HG03378 (cell line): ENCODE measurements around the gene EVI5.
A peak's percentile ranks its signal among the peaks of the same experiment; 100 is the strongest.

Experiments used
- ATAC-seq: cut with Tn5 transposase; IDR thresholded peaks from one replicate; pipeline ENCODE4 v1.9.1; 2021; ENCODE audit warnings: mild to moderate bottlenecking, moderate library complexity; ENCODE audit not compliant: unreplicated experiment

Gene EVI5

GRCh38 chr1:92486251-92487077 is 298.4 kb downstream of the EVI5 start, which contains the start of gene GFI1:
TSS of gene GFI1 (minus strand) at chr1:92486925. CDS start at chr1:92483487, 3,438 bp downstream.
- no peak for ATAC-seq

DNA sequence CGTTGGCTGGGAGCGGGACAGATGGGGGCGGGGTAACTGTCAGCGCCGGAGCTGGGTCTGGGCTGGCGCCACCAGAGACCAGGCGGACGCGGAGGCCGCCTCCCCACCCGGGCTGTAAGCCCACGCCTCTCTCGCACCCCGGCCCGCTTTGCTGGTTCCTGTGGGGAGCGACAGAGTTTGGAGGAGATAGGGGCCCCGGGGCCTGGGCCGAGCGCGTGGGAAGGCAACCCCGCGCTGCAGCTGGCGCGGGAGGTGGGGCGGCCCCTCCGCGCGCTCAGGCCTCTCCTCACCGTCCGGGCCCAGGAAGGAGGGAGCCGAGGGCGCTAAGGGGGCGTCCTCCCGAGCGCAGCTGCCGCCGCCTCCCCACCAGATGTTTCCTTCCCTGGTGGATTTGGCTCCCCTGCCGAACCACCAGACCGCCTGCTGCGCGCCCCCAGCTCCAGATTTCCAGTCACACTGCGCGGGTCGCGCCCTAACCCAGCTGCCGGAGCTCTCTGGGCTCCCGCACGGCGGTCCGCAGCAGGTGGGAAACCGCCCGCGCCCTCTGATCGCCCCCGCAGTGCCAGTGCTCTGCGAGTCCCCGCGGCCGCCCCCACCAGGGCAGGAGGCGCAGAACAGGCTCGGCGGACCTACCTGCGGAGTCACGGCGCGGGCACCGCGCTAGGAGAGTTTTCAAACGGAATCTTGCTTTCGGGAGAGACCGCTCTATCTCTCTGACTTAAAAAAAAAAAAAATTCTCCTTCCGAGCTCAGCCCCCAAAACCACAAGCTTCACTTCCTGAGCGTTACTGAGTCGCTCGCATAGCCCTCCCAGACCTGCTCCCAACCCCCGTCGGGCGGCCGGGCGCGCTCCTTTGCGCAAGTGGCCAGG is 299.3 kb downstream of the EVI5 start:
- ATAC-seq = peak; percentile 53

DNA sequence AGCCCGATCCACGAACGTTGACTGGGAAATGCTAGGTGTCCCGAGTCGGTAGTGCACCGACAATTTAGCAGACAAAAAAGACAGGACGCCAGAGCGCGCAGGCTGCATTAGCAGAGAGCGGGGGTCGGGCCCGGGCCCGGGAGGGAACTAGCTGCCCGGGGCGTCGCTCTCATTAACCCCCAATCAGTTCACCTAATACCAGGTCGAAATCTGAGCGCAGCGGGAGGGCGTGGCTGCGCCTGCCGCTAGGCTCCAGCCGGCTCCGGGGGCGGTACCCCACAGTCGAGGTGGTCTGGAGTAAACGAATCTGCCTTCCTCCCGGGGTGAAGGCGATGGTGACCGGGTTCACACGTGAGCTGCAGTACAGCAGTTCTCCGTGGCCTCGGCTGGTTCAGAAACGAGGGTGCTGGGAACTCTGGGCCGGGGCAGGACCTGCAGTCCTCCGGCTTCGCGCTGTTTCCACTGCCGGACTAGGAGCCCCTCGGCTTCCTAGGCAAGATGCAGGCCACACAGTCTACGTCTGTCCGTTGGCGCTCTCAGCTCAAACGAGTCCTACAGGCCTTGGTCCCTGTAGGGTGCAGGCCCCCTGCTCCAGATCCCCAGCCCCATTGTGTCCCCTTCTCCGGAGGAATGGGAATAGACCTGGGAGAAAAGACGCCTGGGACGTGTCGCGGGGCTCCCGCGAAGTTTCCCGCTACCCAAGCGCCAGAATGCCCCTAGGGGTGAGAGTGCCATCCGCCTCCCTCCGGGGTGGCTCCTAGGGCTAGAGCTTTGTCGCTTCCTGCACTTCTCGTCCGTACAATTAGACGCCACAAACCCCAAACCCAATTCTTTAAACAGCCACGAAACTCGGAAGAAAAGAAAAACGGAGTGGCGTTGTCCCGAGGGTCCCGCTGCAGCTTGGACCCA is 300.2 kb downstream of the EVI5 start:
- ATAC-seq = peak; percentile 29

- no peak for ATAC-seq
Measured at GRCh38 chr1:92483610-92484471, 301.1 kb downstream of the EVI5 start.

GRCh38 chr1:92482665-92483609 is 302.0 kb downstream of the EVI5 start:
- ATAC-seq = no peak

GRCh38 chr1:92481971-92482664 is 302.8 kb downstream of the EVI5 start:
- no peak for ATAC-seq

GRCh38 chr1:92481599-92481925 is 303.3 kb downstream of the EVI5 start:
- ATAC-seq = no peak

DNA sequence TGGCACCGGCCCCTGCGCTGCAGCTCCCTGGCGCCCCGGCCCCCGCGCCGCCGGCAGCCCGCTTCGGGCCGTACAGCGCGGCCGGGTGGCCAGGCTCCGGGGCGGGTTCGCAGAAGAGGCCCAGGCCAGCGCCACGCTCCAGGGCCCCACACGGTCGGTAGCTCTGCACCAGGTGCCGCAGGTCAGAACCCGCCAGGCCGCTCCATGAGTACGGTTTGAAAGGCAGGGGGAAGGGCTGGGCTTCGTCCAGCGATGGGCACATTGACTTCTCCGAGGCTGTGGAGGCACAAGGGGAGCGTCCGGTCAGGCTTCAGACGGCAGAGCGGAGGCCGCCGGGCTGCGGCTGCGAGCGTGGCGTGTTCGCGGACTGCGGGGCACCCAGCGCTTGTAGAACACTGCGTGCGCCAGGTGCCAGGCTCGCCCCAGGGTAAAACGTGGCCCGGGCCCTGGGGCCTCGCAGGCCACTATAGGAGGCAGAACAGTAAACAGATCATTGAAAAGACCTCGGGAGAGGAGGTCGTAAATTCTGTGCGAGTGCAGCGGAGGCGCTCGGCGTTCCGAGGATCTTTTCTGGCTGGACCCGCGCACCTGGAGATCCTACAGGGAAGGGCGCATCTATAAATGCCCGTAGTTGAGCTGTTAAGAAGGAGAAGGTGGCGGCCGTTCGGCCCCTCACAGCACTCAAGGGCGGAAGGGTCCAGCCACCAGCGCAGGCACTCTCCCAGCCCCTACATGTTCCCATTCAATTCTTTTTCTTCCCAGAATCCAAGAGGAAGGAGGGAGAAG is 303.9 kb downstream of the EVI5 start:
- no peak for ATAC-seq

DNA sequence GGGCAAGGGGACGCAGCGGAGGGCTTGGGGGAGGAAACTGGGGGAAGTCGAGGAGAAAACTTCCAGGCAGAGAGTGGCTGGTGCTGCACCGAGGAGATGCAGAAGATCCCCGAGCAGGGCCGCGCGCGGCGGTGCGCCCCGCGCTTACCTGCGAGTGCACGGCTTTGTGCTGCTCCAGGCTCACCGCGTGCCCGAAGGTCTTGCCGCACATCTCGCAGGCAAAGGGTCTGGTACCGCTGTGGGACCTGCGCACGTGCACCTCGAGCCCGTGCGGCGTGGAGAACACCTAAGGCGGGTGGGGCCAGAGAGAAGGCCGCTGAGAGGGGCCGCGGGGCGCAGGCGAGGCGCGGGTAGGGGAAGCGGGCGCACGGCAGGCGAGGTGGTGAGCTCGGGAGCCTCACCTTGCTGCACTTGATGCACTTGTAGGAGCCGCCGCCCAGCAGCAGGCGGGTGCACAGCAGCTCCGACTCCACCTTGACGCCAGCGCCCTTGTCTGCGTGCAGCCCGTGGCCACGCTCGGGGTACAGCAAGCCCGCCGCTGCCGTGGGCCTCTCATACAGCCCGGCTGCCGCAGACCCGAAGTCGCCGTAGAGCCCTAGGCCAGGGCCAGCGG is 304.6 kb downstream of the EVI5 start:
- no peak for ATAC-seq

DNA sequence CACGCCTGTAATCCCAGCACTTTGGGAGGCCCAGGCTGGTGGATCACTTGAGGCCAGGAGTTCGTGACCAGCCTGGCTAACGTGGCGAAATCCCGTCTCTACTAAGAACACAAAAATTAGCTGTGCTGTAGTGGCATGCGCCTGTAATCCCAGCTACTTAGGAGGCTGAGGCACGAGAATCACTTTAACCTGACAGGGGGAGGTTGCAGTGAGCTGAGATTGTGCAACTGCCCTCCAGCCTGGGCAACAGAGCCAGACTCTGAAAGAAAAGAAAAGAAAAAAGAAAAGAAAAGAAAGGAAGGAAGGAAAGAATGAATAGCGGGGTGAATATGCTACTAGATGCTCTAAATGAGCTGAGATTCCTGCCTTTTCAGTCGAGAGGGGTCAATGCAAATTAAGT is 305.3 kb downstream of the EVI5 start:
- no peak for ATAC-seq

DNA sequence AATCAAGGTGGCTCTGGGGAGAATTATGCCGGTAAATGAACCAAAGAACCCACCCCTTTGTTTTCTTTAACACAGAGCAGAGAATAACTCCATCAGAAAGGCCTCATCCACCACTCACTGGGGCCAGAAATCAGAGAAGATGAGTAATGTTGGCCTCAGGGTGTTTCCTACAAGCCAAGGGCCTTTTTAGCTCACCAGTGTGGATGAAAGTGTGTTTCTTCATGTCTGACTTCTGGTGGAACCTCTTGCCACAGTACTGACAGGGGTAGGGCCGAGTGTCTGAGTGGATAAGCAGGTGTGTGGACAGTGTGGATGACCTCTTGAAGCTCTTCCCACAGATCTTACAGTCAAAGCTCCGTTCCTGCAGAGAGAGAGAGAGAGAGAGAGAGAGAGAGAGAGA is 306.5 kb downstream of the EVI5 start:
- ATAC-seq = no peak

GRCh38 chr1:92476071-92476631 is 308.8 kb downstream of the EVI5 start:
- ATAC-seq = no peak

DNA sequence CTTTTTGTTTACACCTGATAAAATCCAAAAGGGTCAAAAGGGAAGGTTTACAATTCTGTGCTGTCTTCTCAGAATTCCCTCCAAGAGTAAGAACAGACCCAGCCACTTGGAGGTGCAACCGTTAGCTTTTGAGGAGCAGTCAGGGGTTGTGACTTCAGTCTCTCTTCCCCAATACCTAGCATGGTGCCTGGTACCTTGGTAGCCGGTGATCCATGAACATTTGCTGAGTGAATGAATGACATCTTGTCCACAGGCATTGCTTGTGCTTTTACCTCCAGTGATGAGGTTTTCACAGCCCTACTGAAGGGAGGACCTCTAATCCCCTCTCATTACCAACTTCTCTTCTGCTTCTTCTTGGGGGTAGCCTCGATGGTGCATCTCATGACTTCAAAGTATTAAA is 309.9 kb downstream of the EVI5 start:
- ATAC-seq = no peak

GRCh38 chr1:92473781-92474495 is 311.0 kb downstream of the EVI5 start:
- ATAC-seq = peak; percentile 88

DNA sequence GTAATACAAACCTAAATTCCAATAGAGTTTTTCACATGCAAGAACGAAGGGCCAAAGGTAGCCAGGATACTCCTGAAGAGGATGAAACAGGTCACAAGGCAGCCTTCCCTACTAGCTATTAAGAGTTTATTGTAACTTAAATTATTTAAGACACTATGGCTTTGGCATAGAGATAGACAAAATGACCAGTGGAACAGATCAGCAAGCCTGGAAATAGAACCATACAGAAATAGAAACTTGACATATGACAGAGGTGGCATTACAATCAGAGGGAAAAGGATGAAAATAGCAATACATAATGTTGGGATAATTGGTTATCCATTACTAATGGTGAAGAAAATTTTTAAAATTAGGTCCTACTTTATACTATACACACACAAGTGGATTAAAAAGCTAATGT is 314.7 kb downstream of the EVI5 start:
- ATAC-seq = no peak

- ATAC-seq = no peak
Measured at GRCh38 chr1:92466683-92467352, 318.1 kb downstream of the EVI5 start.
